Stimulated activated CD4-positive, alpha-beta T cell treated with anti-CD3 and anti-CD28 coated beads, Interleukin-2, amount 100 ng/mL, for 48 hours (primary cell): Measurements from ENCODE around the gene ZBTB8OS.

Experiments used
- DNase-seq, 2 donors: peaks; one replicate each; pipeline ENCODE4 v3.0.0-alpha.2; 2020

ZBTB8OS gene

GRCh38 chr1:32606565-32607371 lies 43.6 kb downstream of the ZBTB8OS start:
- no peak for DNase-seq

GRCh38 chr1:32605711-32606424 lies 44.5 kb downstream of the ZBTB8OS start:
- no peak for DNase-seq

GRCh38 chr1:32600034-32600433 lies 50.3 kb downstream of the ZBTB8OS start:
- no peak for DNase-seq

DNA sequence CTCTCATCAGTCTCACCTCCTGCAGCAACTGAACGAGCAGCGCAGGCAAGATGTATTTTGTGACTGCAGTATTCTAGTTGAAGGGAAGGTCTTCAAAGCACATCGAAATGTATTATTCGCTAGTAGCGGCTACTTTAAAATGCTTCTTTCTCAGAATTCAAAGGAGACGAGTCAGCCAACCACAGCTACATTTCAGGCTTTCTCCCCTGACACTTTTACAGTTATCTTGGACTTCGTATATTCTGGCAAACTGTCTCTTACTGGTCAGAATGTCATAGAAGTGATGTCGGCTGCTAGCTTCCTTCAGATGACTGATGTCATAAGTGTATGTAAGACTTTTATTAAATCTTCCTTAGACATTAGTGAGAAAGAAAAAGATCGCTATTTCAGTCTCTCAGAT lies 57.4 kb downstream of the ZBTB8OS start:
- no peak for DNase-seq

DNA sequence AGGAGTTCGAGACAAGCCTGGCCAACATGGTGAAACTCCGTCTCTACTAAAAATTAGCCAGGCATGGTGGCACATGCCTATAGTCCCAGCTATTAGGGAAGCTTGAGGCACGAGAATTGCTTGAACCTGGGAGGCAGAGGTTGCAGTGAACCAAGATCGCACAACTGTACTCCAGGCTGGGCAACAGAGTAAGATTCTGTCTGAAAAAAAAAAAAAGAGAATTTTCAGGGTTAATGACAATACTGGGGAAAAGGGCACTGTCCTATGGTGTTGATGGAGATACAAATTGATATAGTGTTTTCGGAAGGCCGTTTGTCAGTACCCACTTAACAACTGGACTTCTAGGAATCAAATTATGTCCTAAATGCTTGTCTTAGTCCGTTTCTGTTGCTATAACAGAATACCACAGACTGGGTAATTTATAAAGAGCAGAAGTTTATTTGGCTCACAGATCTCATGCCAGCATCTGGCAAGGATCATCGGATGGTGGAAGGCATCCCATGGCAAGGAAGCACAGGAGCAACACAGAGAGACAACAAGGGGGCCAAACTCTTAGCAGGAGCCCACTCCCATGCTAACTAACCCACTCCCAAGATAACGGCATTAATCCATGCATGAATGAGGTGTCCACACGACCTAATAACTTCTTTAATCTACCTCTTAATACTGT lies 69.9 kb downstream of the ZBTB8OS start:
- no peak for DNase-seq
